SK-N-SH treated with all-trans-retinoic acid at 6 μM for 48 hours (cell line): ENCODE data around the gene WFDC9.

Experiments
- ATAC-seq: fragments of 200-7000 bp; cut with Tn5 transposase; 3 replicates; pipeline ENCODE4 v1.9.1; 2020; ENCODE audit warnings: mild to moderate bottlenecking, moderate library complexity
- ARNTL ChIP-seq: fragments of 450-650 bp; formaldehyde crosslinking; IDR thresholded peaks from 2 replicates; pipeline ENCODE4 v1.5.0; 2020; ENCODE audit warnings: low read depth, mild to moderate bottlenecking, moderate library complexity, borderline replicate concordance
- BACH2 ChIP-seq: fragments of 250-450 bp; sonication (Bioruptor Pico); IDR thresholded peaks from 2 replicates; pipeline ENCODE4 v1.9.0; 2021; ENCODE audit warnings: mild to moderate bottlenecking, borderline replicate concordance
- CREB5 ChIP-seq: fragments of 250-450 bp; sonication (Bioruptor Pico); IDR thresholded peaks from 2 replicates; pipeline ENCODE4 v1.5.1; 2020; ENCODE audit warnings: low read depth, mild to moderate bottlenecking, moderate library complexity
- CSDC2 ChIP-seq: fragments of 250-450 bp; sonication (Bioruptor Pico); IDR thresholded peaks from 2 replicates; pipeline ENCODE4 v1.5.0; 2020; ENCODE audit warnings: mild to moderate bottlenecking, moderate library complexity
- CSRNP3 ChIP-seq: fragments of 250-450 bp; sonication (Bioruptor Pico); IDR thresholded peaks from 2 replicates; pipeline ENCODE4 v1.5.1; 2021; ENCODE audit warnings: mild to moderate bottlenecking, moderate library complexity
- ESRRG ChIP-seq: fragments of 250-450 bp; sonication (Bioruptor Pico); IDR thresholded peaks from 2 replicates; pipeline ENCODE4 v1.6.1; 2021; ENCODE audit warnings: mild to moderate bottlenecking
- GLIS3 ChIP-seq: fragments of 250-450 bp; sonication (Bioruptor Pico); IDR thresholded peaks from 2 replicates; pipeline ENCODE4 v1.5.0; 2020; ENCODE audit warnings: mild to moderate bottlenecking, moderate library complexity
- ISL1 ChIP-seq: fragments of 250-450 bp; sonication (Bioruptor Pico); IDR thresholded peaks from 2 replicates; pipeline ENCODE4 v2.1.2; 2022; ENCODE audit warnings: mild to moderate bottlenecking, moderate library complexity
- PATZ1 ChIP-seq: fragments of 250-450 bp; sonication (Bioruptor Pico); IDR thresholded peaks from 2 replicates; pipeline ENCODE4 v1.8.0; 2020; ENCODE audit warnings: mild to moderate bottlenecking, moderate library complexity, borderline replicate concordance
- POU6F1 ChIP-seq: fragments of 250-450 bp; sonication (Bioruptor Pico); IDR thresholded peaks from 2 replicates; pipeline ENCODE4 v1.8.0; 2021; ENCODE audit warnings: low read depth, mild to moderate bottlenecking, moderate library complexity, borderline replicate concordance
- PPARA ChIP-seq: fragments of 250-450 bp; sonication (Bioruptor Pico); IDR thresholded peaks from 2 replicates; pipeline ENCODE4 v1.5.0; 2020; ENCODE audit warnings: mild to moderate bottlenecking, borderline replicate concordance
- RARB ChIP-seq: fragments of 250-450 bp; sonication (Bioruptor Pico); IDR thresholded peaks from 2 replicates; pipeline ENCODE4 v1.8.0; 2021; ENCODE audit warnings: mild to moderate bottlenecking, moderate library complexity
- SNAI2 ChIP-seq: fragments of 250-450 bp; sonication (Bioruptor Pico); IDR thresholded peaks from 2 replicates; pipeline ENCODE4 v1.5.0; 2020; ENCODE audit warnings: mild to moderate bottlenecking, moderate library complexity
- TCF4 ChIP-seq: fragments of 250-450 bp; sonication (Bioruptor Pico); IDR thresholded peaks from 2 replicates; pipeline ENCODE4 v1.8.0; 2021; ENCODE audit warnings: mild to moderate bottlenecking, moderate library complexity, borderline replicate concordance
- TOX ChIP-seq: fragments of 250-450 bp; sonication (Bioruptor Pico); IDR thresholded peaks from 2 replicates; pipeline ENCODE4 v1.8.0; 2021; ENCODE audit warnings: mild to moderate bottlenecking, moderate library complexity, borderline replicate concordance
- TSHZ2 ChIP-seq: fragments of 250-450 bp; sonication (Bioruptor Pico); IDR thresholded peaks from 2 replicates; pipeline ENCODE4 v1.5.0; 2020; ENCODE audit warnings: mild to moderate bottlenecking, moderate library complexity
- ZC3H10 ChIP-seq: fragments of 250-450 bp; sonication (Bioruptor Pico); IDR thresholded peaks from 2 replicates; pipeline ENCODE4 v1.5.1; 2021; ENCODE audit warnings: mild to moderate bottlenecking, moderate library complexity
- ZFP3 ChIP-seq: fragments of 250-450 bp; sonication (Bioruptor Pico); IDR thresholded peaks from 2 replicates; pipeline ENCODE4 v1.5.0; 2020; ENCODE audit warnings: mild to moderate bottlenecking, moderate library complexity
- ZFP30 ChIP-seq: fragments of 450-650 bp; formaldehyde crosslinking; IDR thresholded peaks from 2 replicates; pipeline ENCODE4 v1.5.0; 2022; ENCODE audit warnings: mild to moderate bottlenecking, moderate library complexity
- ZNF565 ChIP-seq: fragments of 450-650 bp; formaldehyde crosslinking; conservative IDR thresholded peaks from 2 replicates; pipeline ENCODE4 v1.5.0; 2020; ENCODE audit warnings: low read depth, mild to moderate bottlenecking, moderate library complexity
- ZNF8 ChIP-seq: fragments of 450-650 bp; formaldehyde crosslinking; IDR thresholded peaks from 2 replicates; pipeline ENCODE4 v1.5.0; 2020; ENCODE audit warnings: mild to moderate bottlenecking, moderate library complexity

Gene WFDC9

GRCh38 chr20:45631184-45631583 lies at the start of gene WFDC9:
Gene WFDC9, minus strand, starts transcription at chr20:45631284. Its CDS starts 21,103 bp downstream, at chr20:45610181.
- TF ChIP-seq PATZ1 (CRISPR knock-in tag), result no peak
- TF ChIP-seq ISL1 (CRISPR knock-in tag), result no peak
- no peak for TF ChIP-seq PPARA
- no peak for TF ChIP-seq ARNTL
- TF ChIP-seq CSRNP3 (CRISPR knock-in tag), result no peak
- no peak for TF ChIP-seq RARB (CRISPR knock-in tag)
- no peak for TF ChIP-seq GLIS3 (CRISPR knock-in tag)
- TF ChIP-seq TOX (CRISPR knock-in tag), result no peak
- TF ChIP-seq ESRRG (CRISPR knock-in tag), result no peak
- no peak for TF ChIP-seq ZFP3 (CRISPR knock-in tag)
- TF ChIP-seq CREB5 (CRISPR knock-in tag), result no peak
- TF ChIP-seq TCF4, result no peak
- TF ChIP-seq SNAI2, result no peak
- no peak for TF ChIP-seq CSDC2 (CRISPR knock-in tag)
- TF ChIP-seq TSHZ2, result no peak
- TF ChIP-seq ZFP30 (CRISPR knock-in tag), result no peak
- TF ChIP-seq BACH2 (CRISPR knock-in tag), result no peak
- no peak for TF ChIP-seq POU6F1
- no peak for TF ChIP-seq ZNF8 (CRISPR knock-in tag)
- no peak for ATAC-seq

- TF ChIP-seq POU6F1 (no peak), PPARA (no peak), ZFP30 (CRISPR knock-in tag) (no peak), ESRRG (CRISPR knock-in tag) (no peak), ZC3H10 (CRISPR knock-in tag) (no peak), TCF4 (no peak), SNAI2 (no peak), ARNTL (no peak), TSHZ2 (no peak), ZNF8 (CRISPR knock-in tag) (no peak), CREB5 (CRISPR knock-in tag) (no peak), ZNF565 (CRISPR knock-in tag) (no peak), GLIS3 (CRISPR knock-in tag) (no peak)
- ATAC-seq, result no peak
These were observed 48.6 kb upstream of the WFDC9 start for GRCh38 chr20:45679650-45680049.
